ENCODE measurements around the gene SLC44A5. TPM values are rescaled to one million over a fixed set of nuclear protein-coding genes. Genes with fewer than 3 reads are reported as not detected.
"Not testable (repeated sequence)": the region's sequence is repeated elsewhere in the genome, so short reads cannot be mapped to it uniquely, and the experiment has no call there.

Gene SLC44A5
- total RNA-seq, 1 donor from 2014 or later: 0.69 TPM

DNA sequence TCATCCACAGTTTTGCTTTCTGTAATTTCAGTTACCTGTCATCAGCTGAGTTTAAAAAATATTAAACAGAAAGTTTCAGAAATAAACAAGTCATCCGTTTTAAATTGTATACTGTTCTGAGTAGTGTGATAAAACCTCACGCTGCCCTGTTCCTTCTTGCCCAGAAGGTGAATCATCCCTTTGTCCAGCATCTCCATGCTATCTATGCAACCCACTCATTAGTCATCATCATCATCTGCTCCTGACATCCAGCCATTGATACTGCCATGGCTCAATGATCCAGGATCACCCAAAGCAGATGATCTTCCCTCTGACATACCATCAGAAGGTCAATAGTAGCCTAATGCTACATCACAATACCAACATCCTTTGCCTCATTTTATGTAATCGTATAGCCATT is 198.3 kb downstream of the SLC44A5 start:
- no peaks in the 10 kb centered on the region for H3K36me3 Mint-ChIP-seq (ENCODE audit: low read depth)
- ChIA-PET POLR2A (no interaction called here), CTCF (no interaction called here)
- ATAC-seq (ENCODE audit: low read depth) (no peak), DNase-seq (no peak)
- TF ChIP-seq, protein P1, sequence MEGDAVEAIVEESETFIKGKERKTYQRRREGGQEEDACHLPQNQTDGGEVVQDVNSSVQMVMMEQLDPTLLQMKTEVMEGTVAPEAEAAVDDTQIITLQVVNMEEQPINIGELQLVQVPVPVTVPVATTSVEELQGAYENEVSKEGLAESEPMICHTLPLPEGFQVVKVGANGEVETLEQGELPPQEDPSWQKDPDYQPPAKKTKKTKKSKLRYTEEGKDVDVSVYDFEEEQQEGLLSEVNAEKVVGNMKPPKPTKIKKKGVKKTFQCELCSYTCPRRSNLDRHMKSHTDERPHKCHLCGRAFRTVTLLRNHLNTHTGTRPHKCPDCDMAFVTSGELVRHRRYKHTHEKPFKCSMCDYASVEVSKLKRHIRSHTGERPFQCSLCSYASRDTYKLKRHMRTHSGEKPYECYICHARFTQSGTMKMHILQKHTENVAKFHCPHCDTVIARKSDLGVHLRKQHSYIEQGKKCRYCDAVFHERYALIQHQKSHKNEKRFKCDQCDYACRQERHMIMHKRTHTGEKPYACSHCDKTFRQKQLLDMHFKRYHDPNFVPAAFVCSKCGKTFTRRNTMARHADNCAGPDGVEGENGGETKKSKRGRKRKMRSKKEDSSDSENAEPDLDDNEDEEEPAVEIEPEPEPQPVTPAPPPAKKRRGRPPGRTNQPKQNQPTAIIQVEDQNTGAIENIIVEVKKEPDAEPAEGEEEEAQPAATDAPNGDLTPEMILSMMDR (IDR thresholded peaks at IDR 0.05): no peak
- intact Hi-C loops (cut with micrococcal nuclease): no loop called here
- H3K27me3 Mint-ChIP-seq: no peaks in the 10 kb centered on the region
- peaks cover 8% of the 10 kb centered on the region for H3K9me3 Mint-ChIP-seq
- no peaks in the 10 kb centered on the region for H3K4me1 Mint-ChIP-seq
- no peak overlapping the region for H3K27ac Mint-ChIP-seq
- no peak overlapping the region for H3K4me3 Mint-ChIP-seq

DNA sequence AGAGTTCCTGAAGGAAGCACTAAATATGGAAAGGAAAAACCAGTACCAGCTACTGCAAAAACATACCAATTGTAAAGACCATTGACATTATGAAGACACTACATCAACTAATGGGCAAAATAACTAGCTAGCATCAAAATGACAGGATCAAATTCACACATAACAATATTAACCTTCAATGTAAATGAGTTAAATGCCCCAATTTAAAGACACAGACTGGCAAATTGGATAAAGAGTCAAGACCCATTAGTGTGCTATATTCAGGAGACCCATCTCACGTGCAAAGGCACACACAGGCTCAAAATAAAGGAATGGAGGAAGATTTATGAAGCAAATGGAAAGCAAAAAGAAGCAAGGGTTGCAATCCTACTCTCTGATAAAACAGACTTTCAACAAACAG is 206.2 kb downstream of the SLC44A5 start:
- DNase-seq; POLR2A ChIA-PET; H3K4me3 Mint-ChIP-seq; intact Hi-C loops (cut with micrococcal nuclease); CTCF ChIA-PET; H3K27me3 Mint-ChIP-seq; H3K36me3 Mint-ChIP-seq (ENCODE audit: low read depth); H3K4me1 Mint-ChIP-seq; H3K27ac Mint-ChIP-seq; ATAC-seq (ENCODE audit: low read depth): not testable (repeated sequence)
- H3K9me3 Mint-ChIP-seq: peaks cover 13% of the 10 kb centered on the region

DNA sequence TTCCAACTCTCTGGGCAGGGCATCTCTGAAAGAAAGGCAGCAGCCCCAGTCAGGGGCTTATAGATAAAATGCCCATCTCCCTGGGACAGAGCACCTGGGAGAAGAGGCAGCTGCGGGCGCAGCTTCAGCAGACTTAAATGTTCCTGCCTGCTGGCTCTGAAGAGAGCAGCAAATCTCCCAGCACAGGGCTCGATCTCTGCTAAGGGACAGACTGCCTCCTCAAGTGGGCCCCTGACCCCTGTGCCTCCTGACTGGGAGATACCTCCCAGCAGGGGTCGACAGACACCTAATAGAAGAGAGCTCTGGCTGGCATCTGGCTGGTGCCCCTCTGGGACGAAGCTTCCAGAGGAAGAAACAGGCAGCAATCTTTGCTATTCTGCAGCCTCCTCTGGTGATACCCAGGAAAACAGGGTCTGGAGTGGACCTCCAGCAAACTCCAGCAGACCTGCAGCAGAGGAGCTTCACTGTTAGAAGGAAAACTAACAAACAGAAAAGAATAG is 207.7 kb downstream of the SLC44A5 start:
- H3K4me1 Mint-ChIP-seq; H3K36me3 Mint-ChIP-seq (ENCODE audit: low read depth); CTCF ChIA-PET; H3K4me3 Mint-ChIP-seq; H3K27ac Mint-ChIP-seq; ATAC-seq (ENCODE audit: low read depth); DNase-seq; intact Hi-C loops (cut with micrococcal nuclease); H3K27me3 Mint-ChIP-seq; POLR2A ChIA-PET: not testable (repeated sequence)
- peaks cover 13% of the 10 kb centered on the region for H3K9me3 Mint-ChIP-seq

DNA sequence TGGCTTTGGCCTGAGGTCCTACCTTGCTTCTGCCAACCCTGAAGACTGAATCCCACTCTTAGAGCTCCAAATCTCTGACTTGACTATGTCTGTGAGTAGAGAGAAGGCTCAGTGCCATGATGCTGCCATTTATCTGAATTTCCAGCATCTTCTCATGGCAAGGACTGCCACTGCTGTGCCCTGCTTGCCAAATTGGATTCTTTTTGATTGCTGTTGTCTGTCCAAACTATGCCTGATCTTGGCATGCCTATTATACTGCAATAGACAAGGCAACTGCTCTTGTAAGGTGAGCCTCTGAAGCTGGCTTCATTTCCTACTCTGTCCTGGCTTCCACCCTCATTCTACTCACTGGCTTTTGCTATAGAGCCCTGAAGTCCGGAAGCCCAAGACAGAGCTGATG is 210.2 kb downstream of the SLC44A5 start:
- intact Hi-C loops (cut with micrococcal nuclease): no loop called here
- ATAC-seq (ENCODE audit: low read depth) (no peak), DNase-seq (no peak)
- Mint-ChIP-seq H3K27ac (no peak overlapping the region), H3K4me3 (no peak overlapping the region), H3K27me3 (no peaks in the 10 kb centered on the region), H3K9me3 (peaks cover 11% of the 10 kb centered on the region), H3K36me3 (ENCODE audit: low read depth) (no peaks in the 10 kb centered on the region), H3K4me1 (peaks cover 7% of the 10 kb centered on the region)
- TF ChIP-seq, protein P1 (IDR thresholded peaks at IDR 0.05): no peak
- CTCF ChIA-PET: no interaction called here
- POLR2A ChIA-PET: no interaction called here

- Mint-ChIP-seq H3K27me3 (no peaks in the 10 kb centered on the region), H3K27ac (no peak overlapping the region), H3K4me3 (no peak overlapping the region), H3K36me3 (ENCODE audit: low read depth) (no peaks in the 10 kb centered on the region), H3K9me3 (peaks cover 2% of the 10 kb centered on the region), H3K4me1 (peaks cover 26% of the 10 kb centered on the region)
- TF ChIP-seq, protein P1 (IDR thresholded peaks at IDR 0.05): no peak
- DNase-seq: no peak
- ATAC-seq (ENCODE audit: low read depth): no peak
- POLR2A ChIA-PET: no interaction called here
- intact Hi-C loops (cut with micrococcal nuclease): no loop called here
- CTCF ChIA-PET: no interaction called here
Measured at GRCh38 chr1:75396745-75397144, 214.2 kb downstream of the SLC44A5 start.

DNA sequence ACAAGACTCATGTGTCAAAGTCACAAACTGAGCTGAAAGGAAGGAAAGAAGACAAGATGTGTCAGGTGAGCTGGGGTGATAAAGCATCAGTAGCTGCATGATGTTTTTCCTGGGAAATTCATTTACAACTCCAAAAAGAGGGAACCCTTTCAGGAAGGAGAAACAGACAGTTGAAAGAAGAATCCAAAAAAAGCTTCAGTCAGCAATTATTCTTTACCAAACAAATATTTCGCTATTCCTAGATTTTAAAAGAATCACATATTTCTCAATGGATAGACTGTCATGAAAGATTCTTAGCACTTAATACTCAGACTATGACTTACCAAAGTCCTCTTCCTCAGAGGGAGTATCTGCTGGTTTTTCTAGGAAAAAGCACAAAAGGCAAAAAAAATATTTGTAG is 214.7 kb downstream of the SLC44A5 start:
- no peak overlapping the region for H3K4me3 Mint-ChIP-seq
- no peak overlapping the region for H3K27ac Mint-ChIP-seq
- ATAC-seq (ENCODE audit: low read depth) (no peak), DNase-seq (no peak)
- peaks cover 30% of the 10 kb centered on the region for H3K4me1 Mint-ChIP-seq
- H3K9me3 Mint-ChIP-seq: peaks cover 6% of the 10 kb centered on the region
- H3K36me3 Mint-ChIP-seq (ENCODE audit: low read depth): no peaks in the 10 kb centered on the region
- TF ChIP-seq, protein P1 (IDR thresholded peaks at IDR 0.05): no peak
- ChIA-PET POLR2A (no interaction called here), CTCF (no interaction called here)
- H3K27me3 Mint-ChIP-seq: no peaks in the 10 kb centered on the region
- intact Hi-C loops (cut with micrococcal nuclease): no loop called here

Data from activated B cell treated with CpG ODN at 0.5 μM for 24 hours (primary cell).